Suprapubic skin (tissue), 4 donors: ENCODE measurements around the gene LPIN1.

Experiments
- CTCF ChIP-seq, 2 donors: fragments of 200-600 bp in 1 of 2; fragments of 450-650 bp in 1 of 2; sonication (generic) in 1 of 2; IDR thresholded peaks; one replicate each; pipeline ENCODE4 v1.5.1; 2016 to 2019; ENCODE audit warnings: antibody characterized with exemption in 2 of 2, mild to moderate bottlenecking in 1 of 2, moderate library complexity in 1 of 2
- EP300 ChIP-seq: sonication (generic); formaldehyde crosslinking; IDR thresholded peaks from one replicate; pipeline ENCODE4 v1.6.1; 2017; ENCODE audit warnings: antibody characterized with exemption
- POLR2A ChIP-seq, 2 donors: fragments of 450-650 bp; IDR thresholded peaks; one replicate each; pipeline ENCODE4 v1.6.1; 2017; ENCODE audit warnings: antibody characterized with exemption in 2 of 2, mild to moderate bottlenecking in 2 of 2, moderate library complexity in 2 of 2
- POLR2AphosphoS5 ChIP-seq, 3 donors: sonication (generic); formaldehyde crosslinking; IDR thresholded peaks; one replicate each; pipeline ENCODE4 v1.6.1; 2017; ENCODE audit warnings: antibody characterized with exemption in 3 of 3

GRCh38 chr2:11718606-11719005 lies 27.8 kb upstream of the LPIN1 start:
- TF ChIP-seq CTCF (IDR thresholded peaks at IDR 0.05) (no peak), POLR2A (IDR thresholded peaks at IDR 0.05) (no peak), EP300 (no peak), POLR2AphosphoS5 (IDR thresholded peaks at IDR 0.05) (no peak)
